CD1c-positive myeloid dendritic cell (primary cell): Measurements from ENCODE around the gene AGK.

Experiments
- DNase-seq: peaks from one replicate; pipeline ENCODE4 v3.0.0-alpha.2; 2016; ENCODE audit errors: extremely low spot score

The AGK gene

DNA sequence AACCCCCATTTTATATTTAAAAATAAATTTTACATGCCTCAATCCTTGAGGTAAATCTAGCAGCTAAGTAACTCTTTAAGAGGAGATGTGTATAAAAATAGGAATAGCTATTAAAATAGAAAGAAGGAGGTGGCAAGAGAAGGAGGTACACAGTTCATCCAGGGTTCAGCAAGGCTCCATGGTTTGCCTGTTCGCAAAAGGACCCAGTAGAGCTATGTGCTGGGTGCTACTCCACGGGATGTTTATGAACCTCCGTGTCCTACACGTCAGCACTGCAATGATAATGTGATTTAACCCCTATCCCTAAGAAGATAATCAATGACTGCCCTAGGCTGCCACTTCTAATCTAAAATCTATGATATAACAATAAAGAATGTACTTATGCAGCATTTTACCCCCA is 151.7 kb downstream of the AGK start:
- no peak for DNase-seq

DNA sequence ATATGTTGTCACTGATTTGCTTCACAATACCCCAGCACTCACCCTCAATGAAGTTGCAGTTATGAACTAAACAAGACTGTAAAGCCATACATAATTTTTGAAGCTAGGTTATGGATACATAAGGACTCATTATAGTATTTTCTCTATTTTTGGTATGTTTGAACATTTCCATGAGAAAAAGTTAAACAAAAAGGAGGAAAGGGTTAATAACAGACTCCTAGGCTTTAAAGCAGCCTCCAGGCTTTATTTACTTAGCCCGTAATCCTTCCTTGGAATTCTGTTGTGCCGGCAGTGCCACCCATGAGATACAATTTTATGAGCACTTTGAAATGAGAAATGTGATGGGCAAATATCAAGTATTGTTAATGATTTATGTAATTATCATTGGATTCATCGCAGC is 152.9 kb downstream of the AGK start:
- no peak for DNase-seq

DNA sequence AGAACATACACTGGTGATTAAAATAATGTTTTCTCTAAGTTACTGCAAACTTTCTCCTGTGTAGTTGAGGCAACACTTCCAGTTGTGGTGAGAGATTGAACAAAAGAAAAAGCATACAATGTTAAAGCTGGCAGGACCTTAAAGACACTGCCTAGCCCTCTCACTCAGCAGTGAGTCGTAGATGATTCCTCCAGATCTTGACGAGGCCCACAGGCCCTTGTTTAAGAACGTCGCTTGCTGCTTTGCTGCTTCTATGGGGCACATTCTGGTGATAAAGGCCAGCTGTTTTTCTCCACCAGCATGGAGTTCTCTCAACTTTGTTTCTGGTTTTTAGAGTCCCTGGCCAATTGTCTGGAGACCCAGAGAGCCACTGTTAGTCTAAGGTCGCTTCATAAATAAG is 153.5 kb downstream of the AGK start:
- DNase-seq = no peak
